Memory B cell (primary cell): ENCODE measurements around the gene CDC42BPA.

Experiments
- ATAC-seq: fragments of 150-1000 bp; cut with Tn5 transposase; 2 replicates; pipeline ENCODE4 v1.10.0; 2021; ENCODE audit warnings: low read depth, mild to moderate bottlenecking, moderate library complexity
- DNase-seq, 2 donors: peaks; one replicate each; pipeline ENCODE4 v3.0.0; 2022; ENCODE audit warnings: low spot score in 2 of 2
- H3K27ac Mint-ChIP-seq: one replicate; pipeline ENCODE4 v1.8.0; 2022; ENCODE audit warnings: mild to moderate bottlenecking, moderate library complexity, mixed read lengths
- H3K27me3 Mint-ChIP-seq: one replicate; pipeline ENCODE4 v1.8.0; 2022; ENCODE audit warnings: mixed read lengths
- H3K36me3 Mint-ChIP-seq: one replicate; pipeline ENCODE4 v1.8.0; 2022; ENCODE audit warnings: mild to moderate bottlenecking, mixed read lengths
- H3K4me1 Mint-ChIP-seq: one replicate; pipeline ENCODE4 v1.8.0; 2022; ENCODE audit warnings: mixed read lengths
- H3K4me3 Mint-ChIP-seq: one replicate; pipeline ENCODE4 v1.8.0; 2022; ENCODE audit warnings: mild to moderate bottlenecking, moderate library complexity, mixed read lengths
- H3K9me3 Mint-ChIP-seq: one replicate; pipeline ENCODE4 v1.8.0; 2022; ENCODE audit warnings: mixed read lengths

Gene CDC42BPA

GRCh38 chr1:227322376-227322775, 4.1 kb upstream of the CDC42BPA start:
- peaks cover 6% of the 10 kb centered on the region for H3K9me3 Mint-ChIP-seq
- no peaks in the 10 kb centered on the region for H3K36me3 Mint-ChIP-seq
- peaks cover 4% of the 10 kb centered on the region for H3K4me1 Mint-ChIP-seq
- no peak overlapping the region for H3K4me3 Mint-ChIP-seq
- H3K27ac Mint-ChIP-seq = no peak overlapping the region
- H3K27me3 Mint-ChIP-seq = peaks cover 20% of the 10 kb centered on the region
- DNase-seq (no peak), ATAC-seq (no peak)

GRCh38 chr1:227321035-227321434, 2.7 kb upstream of the CDC42BPA start:
- H3K4me3 Mint-ChIP-seq = no peak overlapping the region
- ATAC-seq = no peak
- no peaks in the 10 kb centered on the region for H3K36me3 Mint-ChIP-seq
- no peak overlapping the region for H3K27ac Mint-ChIP-seq
- H3K4me1 Mint-ChIP-seq = peaks cover 5% of the 10 kb centered on the region
- peaks cover 20% of the 10 kb centered on the region for H3K27me3 Mint-ChIP-seq
- DNase-seq = no peak
- peaks cover 6% of the 10 kb centered on the region for H3K9me3 Mint-ChIP-seq

- no peaks in the 10 kb centered on the region for H3K36me3 Mint-ChIP-seq
- H3K9me3 Mint-ChIP-seq = peaks cover 6% of the 10 kb centered on the region
- peaks cover 20% of the 10 kb centered on the region for H3K27me3 Mint-ChIP-seq
- H3K4me3 Mint-ChIP-seq = no peak overlapping the region
- no peak overlapping the region for H3K27ac Mint-ChIP-seq
- H3K4me1 Mint-ChIP-seq = peaks cover 5% of the 10 kb centered on the region
- DNase-seq (no peak), ATAC-seq (no peak)
These were observed 2.2 kb upstream of the CDC42BPA start for GRCh38 chr1:227320476-227320875.

- H3K4me3 Mint-ChIP-seq = peak overlapping the region; percentile 66
- peaks cover 5% of the 10 kb centered on the region for H3K4me1 Mint-ChIP-seq
- no peak overlapping the region for H3K27ac Mint-ChIP-seq
- ATAC-seq (peak; percentile 21), DNase-seq (no peak)
- H3K27me3 Mint-ChIP-seq = peaks cover 18% of the 10 kb centered on the region
- H3K36me3 Mint-ChIP-seq = no peaks in the 10 kb centered on the region
- peaks cover 4% of the 10 kb centered on the region for H3K9me3 Mint-ChIP-seq
These were observed 738 bp upstream of the CDC42BPA start for GRCh38 chr1:227318853-227319607.

GRCh38 chr1:227317523-227318015, 723 bp downstream of the CDC42BPA start:
- no peaks in the 10 kb centered on the region for H3K36me3 Mint-ChIP-seq
- H3K9me3 Mint-ChIP-seq = no peaks in the 10 kb centered on the region
- H3K4me1 Mint-ChIP-seq = peaks cover 5% of the 10 kb centered on the region
- peak in 1 of 2 donors; percentile 11 for DNase-seq
- H3K27ac Mint-ChIP-seq = no peak overlapping the region
- H3K27me3 Mint-ChIP-seq = peaks cover 15% of the 10 kb centered on the region
- no peak for ATAC-seq
- peak overlapping the region; percentile 64 for H3K4me3 Mint-ChIP-seq

GRCh38 chr1:227317011-227317451, 1.3 kb downstream of the CDC42BPA start:
- Mint-ChIP-seq H3K9me3 (no peaks in the 10 kb centered on the region), H3K27ac (no peak overlapping the region), H3K36me3 (no peaks in the 10 kb centered on the region), H3K27me3 (peaks cover 10% of the 10 kb centered on the region), H3K4me3 (peak overlapping the region; percentile 21), H3K4me1 (peaks cover 5% of the 10 kb centered on the region)
- ATAC-seq = no peak
- no peak for DNase-seq

- Mint-ChIP-seq H3K9me3 (no peaks in the 10 kb centered on the region), H3K27ac (no peak overlapping the region), H3K27me3 (peaks cover 12% of the 10 kb centered on the region), H3K4me3 (no peak overlapping the region), H3K36me3 (no peaks in the 10 kb centered on the region), H3K4me1 (peaks cover 5% of the 10 kb centered on the region)
- ATAC-seq (no peak), DNase-seq (no peak)
These were observed 1.8 kb downstream of the CDC42BPA start for GRCh38 chr1:227316456-227316855.

- Mint-ChIP-seq H3K4me1 (peaks cover 5% of the 10 kb centered on the region), H3K9me3 (no peaks in the 10 kb centered on the region), H3K27me3 (peaks cover 12% of the 10 kb centered on the region), H3K36me3 (no peaks in the 10 kb centered on the region), H3K27ac (no peak overlapping the region), H3K4me3 (no peak overlapping the region)
- DNase-seq = no peak
- no peak for ATAC-seq
These were observed 2.5 kb downstream of the CDC42BPA start for GRCh38 chr1:227315629-227316346.

GRCh38 chr1:227314014-227314848, 4.1 kb downstream of the CDC42BPA start:
- peaks cover 15% of the 10 kb centered on the region for H3K27me3 Mint-ChIP-seq
- peaks cover 5% of the 10 kb centered on the region for H3K4me1 Mint-ChIP-seq

GRCh38 chr1:227312361-227313025, 5.8 kb downstream of the CDC42BPA start:
- DNase-seq (no peak), ATAC-seq (no peak)
- Mint-ChIP-seq H3K4me3 (no peak overlapping the region), H3K27ac (no peak overlapping the region), H3K36me3 (no peaks in the 10 kb centered on the region), H3K27me3 (peaks cover 11% of the 10 kb centered on the region), H3K4me1 (peaks cover 2% of the 10 kb centered on the region), H3K9me3 (no peaks in the 10 kb centered on the region)

More at GRCh38 chr1:227314014-227314848, 4.1 kb downstream of the CDC42BPA start:
- Mint-ChIP-seq H3K36me3 (no peaks in the 10 kb centered on the region), H3K9me3 (no peaks in the 10 kb centered on the region), H3K27ac (no peak overlapping the region), H3K4me3 (no peak overlapping the region)
- no peak for DNase-seq
- no peak for ATAC-seq

GRCh38 chr1:227311389-227312001, 6.8 kb downstream of the CDC42BPA start:
- no peak for DNase-seq
- no peaks in the 10 kb centered on the region for H3K36me3 Mint-ChIP-seq
- H3K27ac Mint-ChIP-seq = no peak overlapping the region
- H3K4me3 Mint-ChIP-seq = no peak overlapping the region
- H3K9me3 Mint-ChIP-seq = no peaks in the 10 kb centered on the region
- no peak for ATAC-seq
- H3K27me3 Mint-ChIP-seq = peaks cover 11% of the 10 kb centered on the region
- H3K4me1 Mint-ChIP-seq = no peaks in the 10 kb centered on the region

GRCh38 chr1:227308367-227309336, 9.6 kb downstream of the CDC42BPA start:
- DNase-seq = no peak
- no peaks in the 10 kb centered on the region for H3K36me3 Mint-ChIP-seq
- no peak overlapping the region for H3K4me3 Mint-ChIP-seq
- no peaks in the 10 kb centered on the region for H3K4me1 Mint-ChIP-seq
- H3K9me3 Mint-ChIP-seq = no peaks in the 10 kb centered on the region
- no peak overlapping the region for H3K27ac Mint-ChIP-seq
- peaks cover 10% of the 10 kb centered on the region for H3K27me3 Mint-ChIP-seq
- no peak for ATAC-seq
